ENCODE measurements around the gene CD2.

The CD2 gene

DNA sequence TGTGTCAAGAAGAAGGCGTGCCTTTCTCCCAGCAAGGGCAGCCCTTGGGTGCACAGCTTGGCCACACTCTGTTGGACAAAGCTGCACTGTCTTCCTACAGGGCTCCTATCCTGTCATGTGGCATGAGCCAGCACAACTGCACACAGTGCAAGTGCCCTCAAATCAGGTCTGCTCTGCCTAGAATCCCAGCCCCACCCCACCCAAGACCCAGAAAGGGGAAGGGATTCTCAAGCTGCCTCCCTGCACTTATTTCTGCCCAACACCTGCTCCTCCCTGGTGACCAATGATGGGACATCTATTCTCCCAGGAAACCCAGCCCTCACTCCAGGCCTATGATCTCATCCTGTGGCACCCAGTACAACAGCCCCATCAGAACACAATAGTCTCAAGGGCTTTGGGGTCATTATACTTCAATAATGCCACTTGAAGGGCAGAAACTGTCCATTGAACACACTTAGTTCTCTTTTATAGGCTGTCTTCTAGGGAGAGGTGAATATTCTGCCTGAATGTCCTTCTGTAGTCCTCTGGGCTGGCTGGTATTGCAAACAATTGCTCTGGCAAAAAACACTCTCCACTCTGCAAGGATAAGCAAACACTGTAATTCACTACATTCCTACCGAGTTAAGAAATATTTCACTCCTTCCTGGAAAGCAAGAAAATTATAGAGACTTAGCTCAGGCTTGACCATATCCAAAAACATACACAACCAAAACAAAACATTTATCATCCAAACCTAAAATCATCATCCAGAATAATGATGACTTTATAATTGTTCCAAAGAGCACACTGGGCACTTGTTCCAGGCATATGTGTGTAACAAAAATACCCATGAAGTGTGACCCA lies 43.6 kb upstream of the CD2 start:
- Histone ChIP-seq H2BK15ac (replicated peaks; ENCODE audit: low read depth) (no peak overlapping the region), H2BK120ac (ENCODE audit: low read depth, low read length) (no peak overlapping the region), H3K18ac (ENCODE audit: low read length) (no peak overlapping the region), H3K27me3 (ENCODE audit: insufficient read depth, low read length, poor library complexity) (no peaks in the 10 kb centered on the region), H3K9ac (ENCODE audit: low read length) (no peak overlapping the region), H3K56ac (ENCODE audit: low read length) (no peak overlapping the region), H3K4ac (ENCODE audit: low read depth, low read length) (no peak overlapping the region), H3K23ac (ENCODE audit: low read length) (no peak overlapping the region), H3K4me1 (ENCODE audit: control insufficient read depth, low read depth, low read length) (peaks cover 11% of the 10 kb centered on the region), H3K4me3 (ENCODE audit: low read length) (no peak overlapping the region), H4K8ac (ENCODE audit: low read depth, low read length) (no peak overlapping the region), H2BK5ac (ENCODE audit: low read length) (no peak overlapping the region), H3K36me3 (ENCODE audit: control insufficient read depth, insufficient read depth, low read length) (no peaks in the 10 kb centered on the region), H4K5ac (ENCODE audit: low read length) (no peak overlapping the region), H3K79me2 (ENCODE audit: control insufficient read depth, insufficient read depth, low read length) (no peaks in the 10 kb centered on the region), H3K27ac (ENCODE audit: low read depth, low read length) (no peak overlapping the region), H2AK5ac (ENCODE audit: low read length) (no peak overlapping the region), H3K4me2 (ENCODE audit: low read length) (no peak overlapping the region), H3K79me1 (ENCODE audit: low read length) (no peaks in the 10 kb centered on the region)
- no CpG with 5 or more reads among the region's 2 CpGs for WGBS (ENCODE audit: extremely low coverage, insufficient coverage, low lambda C conversion rate)
- DNase-seq: no peak

- Histone ChIP-seq H3K56ac (ENCODE audit: low read length) (peak overlapping the region; percentile 44), H2BK120ac (ENCODE audit: low read depth, low read length) (no peak overlapping the region), H3K27ac (ENCODE audit: low read depth, low read length) (no peak overlapping the region), H3K4ac (ENCODE audit: low read depth, low read length) (no peak overlapping the region), H3K18ac (ENCODE audit: low read length) (no peak overlapping the region), H3K4me2 (ENCODE audit: low read length) (no peak overlapping the region), H2BK15ac (replicated peaks; ENCODE audit: low read depth) (no peak overlapping the region), H3K9ac (ENCODE audit: low read length) (peak overlapping the region; percentile 18), H3K23ac (ENCODE audit: low read length) (no peak overlapping the region), H2BK5ac (ENCODE audit: low read length) (no peak overlapping the region), H3K27me3 (ENCODE audit: insufficient read depth, low read length, poor library complexity) (no peaks in the 10 kb centered on the region), H4K8ac (ENCODE audit: low read depth, low read length) (no peak overlapping the region), H2AK5ac (ENCODE audit: low read length) (no peak overlapping the region), H4K5ac (ENCODE audit: low read length) (no peak overlapping the region), H3K36me3 (ENCODE audit: control insufficient read depth, insufficient read depth, low read length) (no peaks in the 10 kb centered on the region), H3K79me2 (ENCODE audit: control insufficient read depth, insufficient read depth, low read length) (no peaks in the 10 kb centered on the region), H3K79me1 (ENCODE audit: low read length) (no peaks in the 10 kb centered on the region), H3K4me1 (ENCODE audit: control insufficient read depth, low read depth, low read length) (peaks cover 11% of the 10 kb centered on the region), H3K4me3 (ENCODE audit: low read length) (no peak overlapping the region)
- DNase-seq: peak; percentile 49
- no CpG with 5 or more reads among the region's 2 CpGs for WGBS (ENCODE audit: extremely low coverage, insufficient coverage, low lambda C conversion rate)
Observed at GRCh38 chr1:116711263-116711840, 42.9 kb upstream of the CD2 start.

- Histone ChIP-seq H3K23ac (ENCODE audit: low read length) (no peak overlapping the region), H3K79me2 (ENCODE audit: control insufficient read depth, insufficient read depth, low read length) (no peaks in the 10 kb centered on the region), H3K27me3 (ENCODE audit: insufficient read depth, low read length, poor library complexity) (no peaks in the 10 kb centered on the region), H3K18ac (ENCODE audit: low read length) (peak overlapping the region; percentile 57), H3K4ac (ENCODE audit: low read depth, low read length) (no peak overlapping the region), H2BK120ac (ENCODE audit: low read depth, low read length) (no peak overlapping the region), H4K8ac (ENCODE audit: low read depth, low read length) (no peak overlapping the region), H3K56ac (ENCODE audit: low read length) (peak overlapping the region; percentile 11), H3K4me1 (ENCODE audit: control insufficient read depth, low read depth, low read length) (peaks cover 11% of the 10 kb centered on the region), H4K5ac (ENCODE audit: low read length) (no peak overlapping the region), H2BK15ac (replicated peaks; ENCODE audit: low read depth) (no peak overlapping the region), H3K79me1 (ENCODE audit: low read length) (no peaks in the 10 kb centered on the region), H2AK5ac (ENCODE audit: low read length) (no peak overlapping the region), H3K9ac (ENCODE audit: low read length) (no peak overlapping the region), H3K4me3 (ENCODE audit: low read length) (no peak overlapping the region), H3K4me2 (ENCODE audit: low read length) (no peak overlapping the region), H3K36me3 (ENCODE audit: control insufficient read depth, insufficient read depth, low read length) (no peaks in the 10 kb centered on the region), H2BK5ac (ENCODE audit: low read length) (no peak overlapping the region), H3K27ac (ENCODE audit: low read depth, low read length) (peak overlapping the region; percentile 20)
- DNase-seq: peak; percentile 60
- whole genome bisulfite sequencing (ENCODE audit: extremely low coverage, insufficient coverage, low lambda C conversion rate): no CpG with 5 or more reads among the region's 6 CpGs
Observed at GRCh38 chr1:116712510-116712909, 41.7 kb upstream of the CD2 start.

GRCh38 chr1:116713474-116713873 lies 40.8 kb upstream of the CD2 start:
- no peak overlapping the region for H2BK120ac ChIP-seq (ENCODE audit: low read depth, low read length)
- no peak overlapping the region for H2BK15ac ChIP-seq (replicated peaks; ENCODE audit: low read depth)
- H3K4ac ChIP-seq (ENCODE audit: low read depth, low read length): no peak overlapping the region
- DNase-seq: no peak
- no peaks in the 10 kb centered on the region for H3K27me3 ChIP-seq (ENCODE audit: insufficient read depth, low read length, poor library complexity)
- H3K4me3 ChIP-seq (ENCODE audit: low read length): no peak overlapping the region
- H2BK5ac ChIP-seq (ENCODE audit: low read length): peak overlapping the region; percentile 35
- no peaks in the 10 kb centered on the region for H3K79me1 ChIP-seq (ENCODE audit: low read length)
- peaks cover 11% of the 10 kb centered on the region for H3K4me1 ChIP-seq (ENCODE audit: control insufficient read depth, low read depth, low read length)
- no peak overlapping the region for H3K4me2 ChIP-seq (ENCODE audit: low read length)
- no peaks in the 10 kb centered on the region for H3K79me2 ChIP-seq (ENCODE audit: control insufficient read depth, insufficient read depth, low read length)
- no CpG with 5 or more reads among the region's 3 CpGs for WGBS (ENCODE audit: extremely low coverage, insufficient coverage, low lambda C conversion rate)
- peak overlapping the region; percentile 79 for H3K56ac ChIP-seq (ENCODE audit: low read length)
- no peak overlapping the region for H3K9ac ChIP-seq (ENCODE audit: low read length)
- H3K23ac ChIP-seq (ENCODE audit: low read length): no peak overlapping the region
- H4K5ac ChIP-seq (ENCODE audit: low read length): no peak overlapping the region
- H3K18ac ChIP-seq (ENCODE audit: low read length): no peak overlapping the region
- no peak overlapping the region for H4K8ac ChIP-seq (ENCODE audit: low read depth, low read length)
- H2AK5ac ChIP-seq (ENCODE audit: low read length): peak overlapping the region; percentile 27
- no peaks in the 10 kb centered on the region for H3K36me3 ChIP-seq (ENCODE audit: control insufficient read depth, insufficient read depth, low read length)
- H3K27ac ChIP-seq (ENCODE audit: low read depth, low read length): no peak overlapping the region

- no peak overlapping the region for H2BK120ac ChIP-seq (ENCODE audit: low read depth, low read length)
- no peak overlapping the region for H3K9ac ChIP-seq (ENCODE audit: low read length)
- no peak overlapping the region for H3K4me3 ChIP-seq (ENCODE audit: low read length)
Observed at GRCh38 chr1:116716391-116716790, 37.8 kb upstream of the CD2 start.

More at GRCh38 chr1:116716391-116716790, 37.8 kb upstream of the CD2 start:
- Histone ChIP-seq H3K4me1 (ENCODE audit: control insufficient read depth, low read depth, low read length) (peaks cover 11% of the 10 kb centered on the region), H2BK5ac (ENCODE audit: low read length) (no peak overlapping the region), H2BK15ac (replicated peaks; ENCODE audit: low read depth) (no peak overlapping the region), H3K23ac (ENCODE audit: low read length) (no peak overlapping the region), H4K5ac (ENCODE audit: low read length) (no peak overlapping the region), H3K79me1 (ENCODE audit: low read length) (no peaks in the 10 kb centered on the region), H3K4ac (ENCODE audit: low read depth, low read length) (no peak overlapping the region), H3K27me3 (ENCODE audit: insufficient read depth, low read length, poor library complexity) (no peaks in the 10 kb centered on the region), H3K56ac (ENCODE audit: low read length) (no peak overlapping the region), H3K18ac (ENCODE audit: low read length) (no peak overlapping the region), H3K4me2 (ENCODE audit: low read length) (no peak overlapping the region), H2AK5ac (ENCODE audit: low read length) (no peak overlapping the region), H4K8ac (ENCODE audit: low read depth, low read length) (no peak overlapping the region), H3K27ac (ENCODE audit: low read depth, low read length) (no peak overlapping the region), H3K36me3 (ENCODE audit: control insufficient read depth, insufficient read depth, low read length) (no peaks in the 10 kb centered on the region), H3K79me2 (ENCODE audit: control insufficient read depth, insufficient read depth, low read length) (no peaks in the 10 kb centered on the region)
- no CpG with 5 or more reads among the region's 3 CpGs for WGBS (ENCODE audit: extremely low coverage, insufficient coverage, low lambda C conversion rate)
- no peak for DNase-seq

Data from mesendoderm (in vitro differentiated cells).